GM12872 (cell line): ENCODE results near the gene ALPK1.

ENCODE experiments used
- TF ChIP-seq, protein P1 (sequence below): IDR thresholded peaks from 3 replicates; pipeline ENCODE4 v1.5.1; 2011; ENCODE audit warnings: low read depth, mild to moderate bottlenecking, low read length, moderate library complexity; ENCODE audit not compliant: insufficient read depth

The ALPK1 gene

DNA sequence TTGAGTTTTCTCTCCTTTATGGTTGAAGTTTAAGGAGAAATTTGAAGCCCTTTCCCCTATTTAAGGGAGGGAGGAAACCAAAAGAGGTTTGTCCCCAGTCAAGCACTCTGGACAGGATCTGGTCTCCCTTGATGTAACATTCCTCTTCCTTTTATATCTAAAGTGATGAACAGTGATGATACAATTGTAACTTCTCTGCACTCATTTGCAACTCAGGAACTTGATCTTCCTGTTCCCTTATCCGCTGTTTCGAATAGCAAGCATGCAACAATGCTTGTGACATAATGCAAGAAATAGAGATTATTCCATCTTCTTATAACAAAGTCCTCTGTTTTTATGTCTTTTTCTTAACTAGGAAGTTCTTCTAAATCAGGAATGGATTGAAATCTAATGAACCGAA is 18.3 kb downstream of the ALPK1 start:
- TF ChIP-seq, protein P1, sequence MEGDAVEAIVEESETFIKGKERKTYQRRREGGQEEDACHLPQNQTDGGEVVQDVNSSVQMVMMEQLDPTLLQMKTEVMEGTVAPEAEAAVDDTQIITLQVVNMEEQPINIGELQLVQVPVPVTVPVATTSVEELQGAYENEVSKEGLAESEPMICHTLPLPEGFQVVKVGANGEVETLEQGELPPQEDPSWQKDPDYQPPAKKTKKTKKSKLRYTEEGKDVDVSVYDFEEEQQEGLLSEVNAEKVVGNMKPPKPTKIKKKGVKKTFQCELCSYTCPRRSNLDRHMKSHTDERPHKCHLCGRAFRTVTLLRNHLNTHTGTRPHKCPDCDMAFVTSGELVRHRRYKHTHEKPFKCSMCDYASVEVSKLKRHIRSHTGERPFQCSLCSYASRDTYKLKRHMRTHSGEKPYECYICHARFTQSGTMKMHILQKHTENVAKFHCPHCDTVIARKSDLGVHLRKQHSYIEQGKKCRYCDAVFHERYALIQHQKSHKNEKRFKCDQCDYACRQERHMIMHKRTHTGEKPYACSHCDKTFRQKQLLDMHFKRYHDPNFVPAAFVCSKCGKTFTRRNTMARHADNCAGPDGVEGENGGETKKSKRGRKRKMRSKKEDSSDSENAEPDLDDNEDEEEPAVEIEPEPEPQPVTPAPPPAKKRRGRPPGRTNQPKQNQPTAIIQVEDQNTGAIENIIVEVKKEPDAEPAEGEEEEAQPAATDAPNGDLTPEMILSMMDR = no peak

GRCh38 chr4:112316360-112316759 is 19.2 kb downstream of the ALPK1 start:
- TF ChIP-seq, protein P1 = no peak

- TF ChIP-seq, protein P1 = no peak
Measured at GRCh38 chr4:112318239-112319142, 21.3 kb downstream of the ALPK1 start.

GRCh38 chr4:112321776-112322684 is 24.9 kb downstream of the ALPK1 start:
- TF ChIP-seq, protein P1 = peak; percentile 74

- TF ChIP-seq, protein P1 = no peak
Measured at GRCh38 chr4:112322866-112323265, 25.7 kb downstream of the ALPK1 start.

- TF ChIP-seq, protein P1 = no peak
Measured at GRCh38 chr4:112325530-112325929, 28.4 kb downstream of the ALPK1 start.
